H1 (cell line): ENCODE measurements around the gene POPDC2. TPM values are rescaled to one million over a fixed set of nuclear protein-coding genes. Genes with fewer than 3 reads are reported as not detected.

ENCODE experiments used
- CTCF ChIA-PET: fragments of 300-600 bp; sonication (Branson Sonifier 250); formaldehyde crosslinking; loops from one replicate; lab custom pipeline; 2021; ENCODE audit not compliant: partially characterized antibody; lab: Charles Lee
- POLR2A ChIA-PET: fragments of 300-600 bp; sonication (Branson Sonifier 250); formaldehyde crosslinking; loops from one replicate; lab custom pipeline; 2021; ENCODE audit warnings: inconsistent platforms; ENCODE audit not compliant: partially characterized antibody; lab: Charles Lee
- DNase-seq, 2 experiments: peaks; one replicate each; pipeline versions ENCODE4 v3.0.0 to v3.0.0-alpha.2; 2010 to 2022; ENCODE audit warnings: low spot score in 2 of 2, low read depth in 1 of 2, mixed read lengths in 1 of 2
- FAIRE-seq: peaks from 2 replicates; lab custom pipeline; 2011; peaks lifted over from hg19 to GRCh38; lab: Jason Lieb, UNC
- H2AFZ ChIP-seq: 2 replicates; pipeline ENCODE4 v1.8.1; 2012; ENCODE audit warnings: low read length, inconsistent platforms
- H2AK5ac ChIP-seq: 2 replicates; pipeline ENCODE4 v1.6.1; 2013; ENCODE audit warnings: low read depth, low read length
- H2BK120ac ChIP-seq: replicated peaks from 2 replicates; pipeline ENCODE3; 2013; ENCODE audit warnings: low read depth, low read length, inconsistent platforms
- H2BK12ac ChIP-seq: 2 replicates; pipeline ENCODE4 v1.6.1; 2013; ENCODE audit warnings: low read depth, low read length
- H2BK15ac ChIP-seq: 2 replicates; pipeline ENCODE4 v1.6.1; 2013; ENCODE audit warnings: low read length
- H2BK20ac ChIP-seq: 2 replicates; pipeline ENCODE4 v1.6.1; 2013; ENCODE audit warnings: low read length
- H2BK5ac ChIP-seq: 2 replicates; pipeline ENCODE4 v1.6.1; 2013; ENCODE audit warnings: low read depth, low read length
- H3K14ac ChIP-seq: 2 replicates; pipeline ENCODE4 v1.6.1; 2013; ENCODE audit warnings: inconsistent platforms; ENCODE audit not compliant: insufficient read length
- H3K18ac ChIP-seq: 2 replicates; pipeline ENCODE4 v1.6.1; 2013; ENCODE audit warnings: low read length; ENCODE audit errors: extremely low read depth
- H3K23ac ChIP-seq: 2 replicates; pipeline ENCODE4 v1.6.1; 2013; ENCODE audit warnings: inconsistent platforms; ENCODE audit not compliant: insufficient read length
- H3K23me2 ChIP-seq: 2 replicates; pipeline ENCODE4 v1.6.1; 2013; ENCODE audit warnings: low read depth, low read length
- H3K27ac ChIP-seq: 2 replicates; pipeline ENCODE4 v1.6.1; 2011; ENCODE audit warnings: low read depth, low read length, inconsistent platforms
- H3K27me3 ChIP-seq, 4 experiments: replicated peaks in 1 of 4; 1 replicate in 1 of 4; 2 replicates in 3 of 4; pipeline versions ENCODE4 v1.6.1 to v1.8.1; 2011 to 2013; ENCODE audit warnings: low read length in 3 of 4, mild to moderate bottlenecking in 3 of 4, inconsistent platforms in 2 of 4, mixed read lengths in 2 of 4, moderate library complexity in 1 of 4; ENCODE audit not compliant: control insufficient read depth in 3 of 4, insufficient read depth in 3 of 4; ENCODE audit errors: extremely low read depth in 1 of 4
- H3K36me3 ChIP-seq, 4 experiments: 2 replicates each; pipeline versions ENCODE4 v1.6.1 to v1.8.1; 2011 to 2013; ENCODE audit warnings: mild to moderate bottlenecking in 4 of 4, low read length in 3 of 4, moderate library complexity in 2 of 4, control low read depth in 1 of 4, inconsistent platforms in 1 of 4; ENCODE audit not compliant: insufficient read depth in 4 of 4, control insufficient read depth in 2 of 4
- H3K4ac ChIP-seq: replicated peaks from 2 replicates; pipeline ENCODE3; 2013; ENCODE audit warnings: low read length, low read depth, mixed read lengths, inconsistent platforms; ENCODE audit not compliant: insufficient read length
- H3K4me1 ChIP-seq, 4 experiments: replicated peaks in 1 of 4; 1 replicate in 1 of 4; 2 replicates in 3 of 4; pipeline versions ENCODE4 v1.6.1 to v1.8.1; 2011 to 2013; ENCODE audit warnings: low read length in 3 of 4, inconsistent platforms in 2 of 4, mixed read lengths in 1 of 4; ENCODE audit not compliant: insufficient read depth in 4 of 4, control insufficient read depth in 3 of 4
- H3K4me2 ChIP-seq, 2 experiments: 2 replicates each; pipeline versions ENCODE4 v1.6.1 to v1.8.1; 2011 to 2013; ENCODE audit warnings: low read depth in 2 of 2, low read length in 2 of 2, control low read depth in 1 of 2, inconsistent platforms in 1 of 2, mild to moderate bottlenecking in 1 of 2; ENCODE audit not compliant: insufficient read depth in 1 of 2
- H3K4me3 ChIP-seq, 4 experiments: fragments of 200-600, 300-600 bp in 1 of 4; sonication (generic), shearing (Covaris generic), sonication (Bioruptor Twin) in 1 of 4; 2 replicates each; pipeline versions ENCODE4 v1.5.1 to v1.8.1; 2011 to 2016; ENCODE audit warnings: low read length in 4 of 4, low read depth in 3 of 4, control low read depth in 2 of 4, inconsistent platforms in 2 of 4, mild to moderate bottlenecking in 2 of 4, mixed read lengths in 1 of 4, moderate library complexity in 1 of 4; ENCODE audit not compliant: insufficient read depth in 2 of 4; ENCODE audit errors: extremely low read depth in 1 of 4
- H3K56ac ChIP-seq: replicated peaks from 2 replicates; pipeline ENCODE3; 2013; ENCODE audit warnings: low read depth, mild to moderate bottlenecking, mixed read lengths, low read length, inconsistent platforms; ENCODE audit not compliant: insufficient read length
- H3K79me1 ChIP-seq: 2 replicates; pipeline ENCODE4 v1.6.1; 2013; ENCODE audit warnings: low read depth, low read length, control low read depth
- H3K79me2 ChIP-seq, 2 experiments: 2 replicates each; pipeline versions ENCODE4 v1.6.1 to v1.8.1; 2012 to 2013; ENCODE audit warnings: low read length in 2 of 2, mild to moderate bottlenecking in 2 of 2, inconsistent platforms in 1 of 2; ENCODE audit not compliant: insufficient read depth in 2 of 2, control insufficient read depth in 1 of 2
- H3K9ac ChIP-seq, 4 experiments: replicated peaks in 1 of 4; 1 replicate in 1 of 4; 2 replicates in 3 of 4; pipeline versions ENCODE4 v1.6.1 to v1.8.1; 2011 to 2013; ENCODE audit warnings: low read depth in 3 of 4, low read length in 3 of 4, control low read depth in 2 of 4, mild to moderate bottlenecking in 2 of 4, moderate library complexity in 2 of 4, inconsistent platforms in 1 of 4; ENCODE audit errors: extremely low read depth in 1 of 4
- H3K9me3 ChIP-seq, 2 experiments: 2 replicates each; pipeline versions ENCODE4 v1.6.1 to v1.8.1; 2012 to 2013; ENCODE audit warnings: mild to moderate bottlenecking in 2 of 2, moderate library complexity in 2 of 2, control low read depth in 1 of 2, inconsistent platforms in 1 of 2, low read depth in 1 of 2, low read length in 1 of 2, mixed read lengths in 1 of 2; ENCODE audit not compliant: insufficient read depth in 2 of 2
- H4K20me1 ChIP-seq, 2 experiments: replicated peaks in 1 of 2; 2 replicates each; pipeline versions ENCODE3 to v1.8.1; 2011 to 2013; ENCODE audit warnings: inconsistent platforms in 2 of 2, low read length in 2 of 2, mild to moderate bottlenecking in 1 of 2; ENCODE audit not compliant: insufficient read depth in 2 of 2, control insufficient read depth in 1 of 2
- H4K5ac ChIP-seq: 2 replicates; pipeline ENCODE4 v1.6.1; 2013; ENCODE audit warnings: low read length, low read depth, mixed read lengths, inconsistent platforms; ENCODE audit not compliant: insufficient read length
- H4K8ac ChIP-seq: 2 replicates; pipeline ENCODE4 v1.8.0; 2013; ENCODE audit warnings: mild to moderate bottlenecking, moderate library complexity, low read length, inconsistent platforms; ENCODE audit not compliant: insufficient read depth; ENCODE audit errors: extremely low read depth
- H4K91ac ChIP-seq: replicated peaks from 2 replicates; pipeline ENCODE3; 2013; ENCODE audit warnings: low read length, mixed read lengths, inconsistent platforms; ENCODE audit not compliant: insufficient read length
- HDAC2 ChIP-seq, 2 experiments: fragments of 300-600 bp in 1 of 2; sonication (generic) in 1 of 2; IDR thresholded peaks; 2 replicates each; pipeline ENCODE4 v1.6.1; 2011 to 2012; ENCODE audit warnings: low read depth in 2 of 2, low read length in 2 of 2, mild to moderate bottlenecking in 2 of 2, moderate library complexity in 2 of 2, borderline replicate concordance in 1 of 2, inconsistent platforms in 1 of 2
- SUZ12 ChIP-seq: fragments of 200-600 bp; sonication (generic); IDR thresholded peaks from 2 replicates; pipeline ENCODE4 v1.6.1; 2012; ENCODE audit warnings: mild to moderate bottlenecking, inconsistent platforms, low read length, moderate library complexity, mixed read lengths
- WGBS, 2 experiments: shearing (Covaris generic) in 1 of 2; methylation state at CpG; one replicate each; pipeline versions ENCODE4 v1.1.6 to v1.1.7; 2013 to 2015; ENCODE audit warnings: low lambda C conversion rate in 2 of 2, mixed read lengths in 2 of 2, inconsistent platforms in 1 of 2, low coverage in 1 of 2, missing lambda C conversion rate in 1 of 2; ENCODE audit not compliant: insufficient replicate concordance in 2 of 2, insufficient coverage in 1 of 2, insufficient read length in 1 of 2; ENCODE audit errors: extremely low coverage in 1 of 2, missing lambda C conversion rate in 1 of 2; 5-methylcytosine and 5-hydroxymethylcytosine counted together
- polyA plus RNA-seq, 7 experiments: library from polyadenylated mRNA; depleted of rRNA in 3 of 7; stranded (reverse) in 5 of 7; unstranded in 2 of 7; fragments of >200 nt in 5 of 7; fragments of 200-250 nt in 2 of 7; gene quantifications; 1 replicate in 5 of 7; 2 replicates in 1 of 7; 4 replicates in 1 of 7; pipeline versions ENCODE4 v1.2.1 to v1.2.3, GENCODE V29; 2011 to 2013; ENCODE audit warnings: missing spikeins in 2 of 7, mixed read lengths in 2 of 7
- total RNA-seq: library from RNA; stranded (reverse); fragmentation: NEBNext Ultra II Directional; extraction: Animal tissue kit (Norgen Biotek cat#: 25700); gene quantifications from 2 replicates; pipeline ENCODE4 v1.2.1, GENCODE V29; 2021
- TF ChIP-seq, protein P1 (sequence below): IDR thresholded peaks from 2 replicates; pipeline ENCODE4 v1.6.1; 2011; ENCODE audit warnings: low read depth, mild to moderate bottlenecking, low read length; ENCODE audit not compliant: insufficient read depth

The POPDC2 gene
- total and polyA plus RNA-seq, 2 of the 8 experiments (the other 6 are each of a cell fraction or from before 2014, with no cell fraction given) = 0.65 to 1.1 TPM

DNA sequence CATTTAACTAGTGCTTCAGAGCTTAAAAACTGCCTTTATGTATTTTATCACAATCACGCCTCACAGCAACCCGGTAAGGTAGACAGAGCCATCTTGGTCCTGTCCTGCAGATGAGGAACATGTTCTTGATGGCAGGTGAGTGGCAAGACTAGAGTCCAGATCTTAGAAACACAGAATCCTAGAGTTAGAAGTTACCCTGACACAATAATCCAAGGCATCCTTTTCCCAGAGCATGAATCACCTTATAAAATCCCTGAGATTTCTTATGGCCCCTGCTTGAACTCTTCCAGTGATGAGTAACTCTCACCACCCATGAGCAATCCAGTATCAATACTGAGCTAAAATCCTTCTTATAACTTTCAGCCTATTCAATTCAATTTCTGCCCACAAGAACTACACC lies 16.9 kb downstream of the POPDC2 start:
- H3K4me2 ChIP-seq = no peak overlapping the region
- H3K79me2 ChIP-seq = no peaks in the 10 kb centered on the region
- H3K9ac ChIP-seq = no peak overlapping the region
- no peak overlapping the region for H2BK5ac ChIP-seq
- no peaks in the 10 kb centered on the region for H3K23me2 ChIP-seq
- no peak overlapping the region for H2BK15ac ChIP-seq
- no peak overlapping the region for H4K5ac ChIP-seq
- no peaks in the 10 kb centered on the region for H3K9me3 ChIP-seq
- H3K4me1 ChIP-seq = peaks cover 0 to 7% (median 2%) of the 10 kb centered on the region in 4 experiments; a peak in 3 of 7 replicates
- 92% methylated on average over 2 of the region's 2 CpGs; no CpG with 5 or more reads in 1 of the 2 experiments for WGBS, 2 experiments
- DNase-seq (no peak), FAIRE-seq (no peak)
- H3K56ac ChIP-seq = no peak overlapping the region
- no peak overlapping the region for H4K91ac ChIP-seq
- H3K79me1 ChIP-seq = no peaks in the 10 kb centered on the region
- TF ChIP-seq, protein P1, sequence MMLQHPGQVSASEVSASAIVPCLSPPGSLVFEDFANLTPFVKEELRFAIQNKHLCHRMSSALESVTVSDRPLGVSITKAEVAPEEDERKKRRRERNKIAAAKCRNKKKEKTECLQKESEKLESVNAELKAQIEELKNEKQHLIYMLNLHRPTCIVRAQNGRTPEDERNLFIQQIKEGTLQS = no peak
- TF ChIP-seq HDAC2 (IDR thresholded peaks at IDR 0.05; ENCODE audit: borderline replicate concordance in 1 of 2, low read depth in 2 of 2, low read length in 2 of 2) (no peak), SUZ12 (no peak)
- H2BK12ac ChIP-seq = no peak overlapping the region
- no peak overlapping the region for H2BK20ac ChIP-seq
- no peak overlapping the region for H4K8ac ChIP-seq
- POLR2A ChIA-PET = no interaction called here
- H2AFZ ChIP-seq = 0 out of 2 replicates have a peak overlapping the region, but pooled peaks have one; percentile 76
- no peak overlapping the region for H3K18ac ChIP-seq
- H2AK5ac ChIP-seq = no peak overlapping the region
- no peaks in the 10 kb centered on the region for H4K20me1 ChIP-seq
- H3K27ac ChIP-seq = no peak overlapping the region
- CTCF ChIA-PET = interaction anchor here (1.1 to 2.7 kb wide), 2 partner anchors 43 to 56 kb away, joined by 3 to 11 read pairs; no protein-coding TSS in a partner anchor
- no peak overlapping the region for H2BK120ac ChIP-seq
- H3K27me3 ChIP-seq = no peaks in the 10 kb centered on the region
- H3K4ac ChIP-seq = no peak overlapping the region
- H3K14ac ChIP-seq = no peak overlapping the region
- no peaks in the 10 kb centered on the region for H3K36me3 ChIP-seq
- H3K23ac ChIP-seq = no peak overlapping the region
- H3K4me3 ChIP-seq = no peak overlapping the region
